ENCODE results near the gene KEL. TPM values are rescaled to one million over a fixed set of nuclear protein-coding genes. Genes with fewer than 3 reads are reported as not detected.

Gene KEL
- total and polyA plus RNA-seq, 2 experiments from 2014 or later: 9.3 to 12.6 TPM

DNA sequence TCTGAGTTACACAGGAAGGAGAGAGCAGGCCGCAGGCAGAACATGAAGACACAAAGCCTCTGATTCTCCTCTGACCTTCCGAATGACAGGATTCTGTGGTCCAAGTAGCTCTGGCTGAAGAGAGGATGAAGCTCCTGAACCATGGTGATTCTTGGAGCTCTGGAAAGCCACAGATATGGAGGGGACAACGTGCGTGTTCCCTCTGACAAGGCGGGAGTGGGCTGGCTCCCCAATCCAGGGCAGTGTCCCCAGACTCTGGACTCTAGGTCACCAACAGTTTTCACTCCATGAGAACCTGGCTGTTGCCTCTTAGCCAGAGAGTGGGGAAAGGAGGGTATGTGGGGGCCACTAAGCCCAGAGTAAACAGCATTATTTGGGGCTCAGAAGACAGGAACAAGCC lies 69.2 kb downstream of the KEL start:
- Histone ChIP-seq H3K9me3 (ENCODE audit: low read depth) (no peaks in the 10 kb centered on the region), H3K4me1 (ENCODE audit: low read depth) (no peaks in the 10 kb centered on the region), H3K27me3 (no peaks in the 10 kb centered on the region), H3K4me3 (no peak overlapping the region), H3K36me3 (no peaks in the 10 kb centered on the region), H3K27ac (no peak overlapping the region)
- TF ChIP-seq, protein P1, sequence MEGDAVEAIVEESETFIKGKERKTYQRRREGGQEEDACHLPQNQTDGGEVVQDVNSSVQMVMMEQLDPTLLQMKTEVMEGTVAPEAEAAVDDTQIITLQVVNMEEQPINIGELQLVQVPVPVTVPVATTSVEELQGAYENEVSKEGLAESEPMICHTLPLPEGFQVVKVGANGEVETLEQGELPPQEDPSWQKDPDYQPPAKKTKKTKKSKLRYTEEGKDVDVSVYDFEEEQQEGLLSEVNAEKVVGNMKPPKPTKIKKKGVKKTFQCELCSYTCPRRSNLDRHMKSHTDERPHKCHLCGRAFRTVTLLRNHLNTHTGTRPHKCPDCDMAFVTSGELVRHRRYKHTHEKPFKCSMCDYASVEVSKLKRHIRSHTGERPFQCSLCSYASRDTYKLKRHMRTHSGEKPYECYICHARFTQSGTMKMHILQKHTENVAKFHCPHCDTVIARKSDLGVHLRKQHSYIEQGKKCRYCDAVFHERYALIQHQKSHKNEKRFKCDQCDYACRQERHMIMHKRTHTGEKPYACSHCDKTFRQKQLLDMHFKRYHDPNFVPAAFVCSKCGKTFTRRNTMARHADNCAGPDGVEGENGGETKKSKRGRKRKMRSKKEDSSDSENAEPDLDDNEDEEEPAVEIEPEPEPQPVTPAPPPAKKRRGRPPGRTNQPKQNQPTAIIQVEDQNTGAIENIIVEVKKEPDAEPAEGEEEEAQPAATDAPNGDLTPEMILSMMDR (IDR thresholded peaks at IDR 0.05; ENCODE audit: low read depth, low read length): no peak
- DNase-seq (ENCODE audit: low read depth in 1 of 2, low spot score in 1 of 2): no peak

DNA sequence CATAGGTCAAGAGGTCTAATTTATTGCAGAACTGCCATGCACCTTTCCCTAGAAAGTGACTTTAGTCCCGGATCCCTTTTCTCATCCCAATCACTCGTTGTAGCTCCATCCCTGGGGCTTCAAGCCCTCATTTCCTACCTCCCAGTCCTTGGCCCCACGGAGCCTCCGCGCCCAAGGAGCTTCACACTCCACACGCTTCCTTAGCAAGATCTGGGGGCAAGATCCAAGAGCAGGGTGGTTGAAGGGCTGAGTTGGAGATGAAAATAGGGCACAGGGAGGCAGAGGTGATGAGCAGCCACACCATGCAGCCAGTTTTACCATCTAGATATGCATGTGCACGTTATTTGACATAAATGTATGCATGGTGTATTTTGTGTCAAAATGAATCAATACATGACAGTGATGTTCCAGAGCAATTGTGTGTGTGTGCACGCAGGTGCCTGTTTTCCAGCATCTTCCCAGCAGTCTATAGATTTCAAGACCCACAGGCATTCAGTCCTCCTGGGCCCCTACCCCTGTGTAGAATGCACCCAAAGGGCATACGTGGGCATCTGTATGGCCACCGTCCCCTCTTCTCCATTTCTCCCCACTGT lies 70.6 kb downstream of the KEL start:
- no peak for DNase-seq (ENCODE audit: low read depth in 1 of 2, low spot score in 1 of 2)
- Histone ChIP-seq H3K9me3 (ENCODE audit: low read depth) (no peaks in the 10 kb centered on the region), H3K27me3 (no peaks in the 10 kb centered on the region), H3K4me3 (no peak overlapping the region), H3K36me3 (no peaks in the 10 kb centered on the region), H3K27ac (no peak overlapping the region), H3K4me1 (ENCODE audit: low read depth) (no peaks in the 10 kb centered on the region)
- TF ChIP-seq, protein P1 (IDR thresholded peaks at IDR 0.05; ENCODE audit: low read depth, low read length): no peak

Other genes with a start within 250 kb of the KEL start
- gene PRSS1, start 212.9 kb downstream of the KEL start, total RNA-seq: not detected in 2 replicates
- gene PRSS1, start 212.9 kb downstream of the KEL start, polyA plus RNA-seq: not detected in 2 replicates
- gene PRSS2, start 191.4 kb downstream of the KEL start, total RNA-seq: not detected in 2 replicates
- not detected in 2 replicates for gene PRSS2, start 191.4 kb downstream of the KEL start, polyA plus RNA-seq
- 11.2 and 27.7 TPM in 2 replicates for gene EPHB6, start 107.3 kb downstream of the KEL start, total RNA-seq
- gene EPHB6, start 107.3 kb downstream of the KEL start, polyA plus RNA-seq: 15.7 and 25.4 TPM in 2 replicates
- gene TRPV6, start 76.6 kb downstream of the KEL start, total RNA-seq: 0.11 and 1.9 TPM in 2 replicates
- gene TRPV6, start 76.6 kb downstream of the KEL start, polyA plus RNA-seq: not detected in 2 replicates
- not detected in 2 replicates for gene TRPV5, start 28.6 kb downstream of the KEL start, total RNA-seq
- 0.09 TPM in 1 of 2 replicates, not detected in the other for gene TRPV5, start 28.6 kb downstream of the KEL start, polyA plus RNA-seq
- gene LLCFC1, start 22.9 kb downstream of the KEL start, total RNA-seq: not detected in 2 replicates
- 0.47 TPM in 1 of 2 replicates, not detected in the other for gene LLCFC1, start 22.9 kb downstream of the KEL start, polyA plus RNA-seq
- gene OR9A2, start 64.8 kb upstream of the KEL start, total RNA-seq: 0.60 TPM in 1 of 2 replicates, not detected in the other
- not detected in 2 replicates for gene OR9A2, start 64.8 kb upstream of the KEL start, polyA plus RNA-seq
- not detected in 2 replicates for gene OR6V1, start 90.0 kb upstream of the KEL start, total RNA-seq
- gene OR6V1, start 90.0 kb upstream of the KEL start, polyA plus RNA-seq: not detected in 2 replicates
- gene PIP, start 169.7 kb upstream of the KEL start, total RNA-seq: not detected in 2 replicates
- gene PIP, start 169.7 kb upstream of the KEL start, polyA plus RNA-seq: not detected in 2 replicates
- gene TAS2R39, start 221.1 kb upstream of the KEL start, total RNA-seq: not detected in 2 replicates
- gene TAS2R39, start 221.1 kb upstream of the KEL start, polyA plus RNA-seq: 0.75 TPM in 1 of 2 replicates, not detected in the other

All from cardiac muscle cell (in vitro differentiated cells and primary cell).